GM12891 (cell line): ENCODE measurements around the gene PAPSS2.

Experiments
- POLR2A ChIP-seq: IDR thresholded peaks from 2 replicates; pipeline ENCODE4 v1.6.1; 2011; ENCODE audit warnings: low read depth, low read length, control low read depth
- POLR2AphosphoS5 ChIP-seq: IDR thresholded peaks from 2 replicates; pipeline ENCODE4 v1.6.1; 2011; ENCODE audit warnings: low read depth, low read length, control low read depth

GRCh38 chr10:87767253-87767652, 107.6 kb downstream of the PAPSS2 start:
- no peak for TF ChIP-seq POLR2A
- TF ChIP-seq POLR2AphosphoS5 = no peak
